Activated CD4-positive, CD25-positive, alpha-beta regulatory T cell (primary cell): ENCODE measurements around the gene EFCAB8.
"Not testable (repeated sequence)": the region's sequence is repeated elsewhere in the genome, so short reads cannot be mapped to it uniquely, and the experiment has no call there.

Experiments
- DNase-seq, 4 experiments: peaks; one replicate each; lab custom pipeline; 2025; lab: John Stamatoyannopoulos, UW

Gene EFCAB8

GRCh38 chr20:32959351-32960221 is 100.9 kb downstream of the EFCAB8 start:
- DNase-seq, result no peak

DNA sequence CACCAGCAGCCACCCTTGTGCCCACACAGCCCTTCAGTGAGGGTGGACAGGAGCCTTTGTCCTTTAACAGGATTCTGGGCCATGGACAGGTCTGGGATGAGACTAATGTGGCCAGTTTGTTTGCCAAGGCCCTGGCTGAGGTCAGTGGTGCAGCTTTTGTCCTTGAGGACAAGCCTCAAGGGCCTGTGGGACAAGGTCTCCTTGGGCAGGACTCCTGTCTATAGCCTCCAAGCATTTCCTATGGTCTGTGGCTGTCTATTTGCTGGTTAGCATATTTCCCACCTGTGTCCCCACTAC is 101.4 kb downstream of the EFCAB8 start:
- DNase-seq, result no peak

- DNase-seq, result no peak
Observed at GRCh38 chr20:32960849-32961731, 102.4 kb downstream of the EFCAB8 start.

GRCh38 chr20:32962053-32962452 is 103.3 kb downstream of the EFCAB8 start:
- no peak for DNase-seq

DNA sequence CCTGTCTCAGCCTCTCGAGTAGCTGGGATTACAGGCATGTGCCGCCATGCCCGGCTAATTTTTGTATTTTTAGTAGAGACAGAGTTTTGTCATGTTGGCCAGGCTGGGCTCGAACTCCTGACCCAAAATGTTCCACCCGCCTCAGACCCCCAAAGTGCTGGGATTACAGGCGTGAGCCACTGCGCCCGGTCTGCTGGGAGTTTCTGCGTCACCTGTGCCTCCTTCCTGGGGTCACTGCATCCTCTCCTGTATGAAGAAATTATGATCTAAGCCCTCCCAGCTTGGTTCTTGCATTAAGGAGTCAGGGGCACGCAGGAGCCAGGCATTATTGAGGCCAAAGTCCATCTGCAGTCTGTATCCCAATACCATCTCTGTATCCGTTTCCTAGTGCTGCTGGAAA is 103.9 kb downstream of the EFCAB8 start:
- DNase-seq, result not testable (repeated sequence)

GRCh38 chr20:32963176-32963575 is 104.5 kb downstream of the EFCAB8 start:
- no peak for DNase-seq

GRCh38 chr20:32964575-32964974 is 105.9 kb downstream of the EFCAB8 start:
- DNase-seq, result no peak

- no peak for DNase-seq
Observed at GRCh38 chr20:32965115-32965514, 106.4 kb downstream of the EFCAB8 start.

GRCh38 chr20:32965581-32966373 is 107.1 kb downstream of the EFCAB8 start:
- peak in 1 of 4 experiments; percentile 27 for DNase-seq

GRCh38 chr20:32966382-32966781 is 107.7 kb downstream of the EFCAB8 start:
- DNase-seq, result no peak

DNA sequence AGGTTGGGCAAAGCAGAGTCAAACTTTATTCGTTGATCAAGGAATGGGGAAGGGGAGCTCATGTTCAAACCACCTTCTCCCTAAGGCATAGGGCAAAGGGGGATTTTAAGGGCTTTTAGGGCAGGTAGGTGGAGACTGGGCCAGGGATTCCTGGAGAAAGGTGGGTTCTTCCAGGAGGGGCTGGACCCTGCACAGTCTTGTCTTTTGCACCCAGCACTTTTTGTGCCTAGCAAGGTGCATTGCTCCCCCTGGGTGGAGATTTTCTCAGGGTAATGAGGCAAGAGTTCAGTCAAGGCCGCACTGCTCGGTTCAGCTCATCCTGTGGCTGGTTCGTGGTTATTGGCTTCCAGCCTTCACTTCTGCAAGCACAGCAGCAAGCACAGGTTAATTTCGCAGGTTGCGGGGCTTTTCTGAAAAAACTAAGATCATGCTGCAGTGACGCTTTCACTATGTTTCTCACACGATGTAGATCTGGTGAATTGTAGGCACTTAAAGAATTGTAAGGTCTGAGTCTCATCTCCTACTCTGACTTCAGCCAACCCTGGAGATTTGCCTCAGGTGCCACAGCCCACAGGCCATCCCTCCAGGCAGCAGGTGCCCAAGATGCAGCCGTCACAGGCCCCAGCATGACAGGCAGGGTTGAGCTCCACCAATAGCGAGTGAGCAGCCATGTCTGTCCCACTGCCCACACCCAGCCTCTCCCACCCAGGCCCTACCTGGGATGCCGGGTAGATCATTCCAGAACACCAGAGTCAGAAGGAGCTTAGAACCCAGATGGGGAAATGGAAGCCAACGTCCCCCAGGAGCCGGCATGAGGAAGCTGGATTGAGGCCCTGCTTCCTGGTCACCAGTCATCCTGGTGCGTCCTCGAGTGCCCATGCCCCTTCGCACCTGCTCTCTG is 108.4 kb downstream of the EFCAB8 start:
- DNase-seq, result peak in 2 of 4 experiments; percentile 15 to 30

GRCh38 chr20:32967961-32968457 is 109.3 kb downstream of the EFCAB8 start:
- DNase-seq, result no peak

- no peak for DNase-seq
Observed at GRCh38 chr20:32968478-32969241, 109.9 kb downstream of the EFCAB8 start.

DNA sequence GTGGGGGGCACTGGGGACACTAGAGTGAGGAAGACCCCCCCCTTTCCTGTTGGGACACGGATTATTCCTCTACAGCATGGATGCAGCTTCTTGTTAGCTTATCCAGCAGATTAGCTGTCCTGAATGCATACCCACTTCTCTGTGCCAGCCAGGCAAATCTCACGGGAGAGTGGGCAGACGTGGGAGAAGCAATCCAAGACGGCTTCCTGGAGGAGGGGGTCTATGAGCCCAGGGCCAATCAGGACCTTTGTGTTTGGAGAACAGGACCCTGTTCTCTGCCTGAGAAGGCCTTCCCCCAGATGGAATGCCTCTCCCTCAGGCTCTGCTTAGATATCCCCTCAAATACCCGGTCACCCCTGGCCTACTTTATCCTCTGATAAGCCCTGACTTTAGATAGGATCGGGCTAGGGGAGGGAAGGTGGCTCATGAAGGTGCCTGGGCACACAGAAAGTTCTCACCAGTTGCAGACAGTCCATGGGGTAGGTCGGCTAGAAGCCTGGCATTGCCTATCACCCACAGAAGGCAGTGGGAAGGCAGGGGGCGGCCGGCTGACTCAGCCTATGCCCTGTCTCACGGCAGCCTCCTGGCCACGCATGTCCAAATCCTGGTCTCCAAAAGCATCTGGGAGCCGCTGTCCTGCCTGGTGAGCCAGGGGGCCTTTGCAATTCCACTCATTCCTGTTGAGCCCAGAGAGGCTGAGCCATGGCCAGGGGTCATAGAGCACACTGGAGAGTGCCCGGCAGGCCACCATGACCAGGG is 110.8 kb downstream of the EFCAB8 start:
- DNase-seq, result no peak

DNA sequence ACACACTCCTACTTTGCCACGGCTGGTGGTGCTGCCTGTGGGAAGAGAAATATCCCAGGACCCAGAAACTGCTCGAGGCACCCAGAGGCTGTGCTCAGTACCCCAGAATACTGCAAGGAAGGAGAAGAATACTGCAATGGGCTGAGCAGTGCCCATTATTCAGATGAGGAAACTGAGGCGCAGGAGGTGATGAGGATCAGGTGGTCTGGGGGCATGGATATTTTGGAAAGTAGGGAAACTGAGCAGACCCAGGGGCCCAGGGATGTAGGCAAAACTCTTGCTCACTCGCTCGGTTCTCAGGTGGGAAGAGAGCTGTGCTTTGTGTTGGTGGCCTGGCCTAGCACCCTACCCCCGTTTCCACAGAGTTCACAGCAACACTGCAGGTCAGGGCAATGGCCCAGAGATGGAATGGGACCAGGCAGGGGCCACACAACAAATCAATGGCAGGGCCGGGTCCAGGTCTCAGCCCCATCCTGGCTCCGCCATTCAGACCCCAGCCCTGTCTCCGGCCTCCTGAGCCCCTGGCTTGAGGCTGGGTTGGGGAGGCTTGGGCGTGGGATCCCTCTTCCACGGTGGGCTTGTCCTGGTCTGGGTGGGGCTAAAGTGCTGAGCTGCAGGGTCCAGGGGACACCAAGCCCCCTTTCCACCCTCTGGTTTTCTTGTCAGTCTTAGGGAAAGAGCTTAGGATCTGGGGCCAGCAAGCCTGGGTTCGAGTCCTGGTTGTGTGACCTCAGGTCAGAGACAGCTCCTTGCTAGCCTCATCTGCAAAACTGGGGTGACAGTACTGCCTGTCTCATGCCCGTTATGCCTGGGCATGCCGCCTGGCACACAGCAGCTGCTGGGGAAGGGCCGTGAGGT is 111.6 kb downstream of the EFCAB8 start:
- no peak for DNase-seq

DNA sequence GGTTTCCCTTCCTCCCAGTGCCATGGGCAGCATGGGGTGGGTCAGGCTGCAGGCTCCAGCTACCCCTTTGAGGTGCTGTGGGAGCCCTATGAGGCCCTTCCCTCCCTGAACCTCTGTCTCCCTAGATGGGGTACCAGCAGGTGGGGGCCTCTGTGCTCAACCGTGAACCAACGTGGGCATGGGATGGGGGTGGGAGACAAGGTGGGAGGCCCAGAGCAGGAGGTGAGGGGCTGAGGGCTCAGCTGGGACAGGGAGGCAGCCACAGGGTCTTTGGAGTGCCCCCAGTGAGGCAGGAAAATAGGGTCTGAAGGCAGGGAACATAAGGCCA is 112.2 kb downstream of the EFCAB8 start:
- no peak for DNase-seq

DNA sequence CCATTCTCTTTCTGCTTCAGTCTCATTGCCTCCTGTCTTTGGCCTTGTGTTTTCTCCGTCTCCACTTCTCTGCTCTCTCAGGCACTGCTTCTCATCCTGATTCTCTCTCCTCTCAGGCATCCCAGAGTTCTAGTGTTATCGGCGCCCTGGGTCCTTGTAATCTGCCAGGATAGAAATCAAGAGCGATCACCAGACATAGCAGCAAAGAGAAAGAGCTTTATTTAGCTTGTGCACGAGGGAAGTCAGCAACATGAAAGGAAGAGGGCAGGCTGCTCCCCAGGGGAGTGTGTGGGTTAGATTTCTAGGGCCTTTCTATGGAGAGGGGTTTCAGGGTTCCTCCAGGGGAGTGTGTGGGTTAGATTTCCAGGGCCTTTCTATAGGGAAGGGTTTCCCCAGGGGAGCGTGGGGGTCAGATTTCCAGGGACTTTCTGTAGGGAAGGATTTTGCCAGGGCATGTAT is 113.0 kb downstream of the EFCAB8 start:
- DNase-seq, result no peak
